ENCODE data around the gene AKAP12.

DNA sequence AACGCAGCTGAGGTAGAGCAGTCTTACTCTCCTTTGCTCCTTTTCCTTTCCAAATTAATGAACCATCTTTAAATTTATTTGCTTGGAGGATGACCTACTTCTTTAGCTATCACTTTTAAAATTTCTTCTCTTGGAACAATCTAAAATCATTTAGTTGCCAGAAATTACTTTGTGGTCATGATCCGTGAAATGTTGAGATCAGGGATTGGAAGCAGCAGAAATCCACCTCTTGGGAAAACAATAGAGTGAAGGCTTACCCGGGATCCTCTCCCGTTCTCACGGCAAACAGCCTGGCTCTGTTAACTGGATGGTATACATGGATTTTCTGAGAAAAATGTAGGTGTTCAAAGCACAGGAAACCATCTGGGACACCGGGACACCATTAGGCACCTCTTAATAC, 7.7 kb downstream of the AKAP12 start:
- TF ChIP-seq TEAD4 (CRISPR knock-in tag; IDR thresholded peaks at IDR 0.05) (no peak), CREB1 (CRISPR knock-in tag; IDR thresholded peaks at IDR 0.05) (no peak), ZNF423 (CRISPR knock-in tag; IDR thresholded peaks at IDR 0.05) (no peak), ZNF121 (CRISPR knock-in tag; IDR thresholded peaks at IDR 0.05) (no peak), FOXP1 (CRISPR knock-in tag; IDR thresholded peaks at IDR 0.05; ENCODE audit: borderline replicate concordance) (no peak), NFYB (CRISPR knock-in tag; conservative IDR thresholded peaks at IDR 0.05; ENCODE audit: low read depth) (no peak)
- TF ChIP-seq, protein P1, sequence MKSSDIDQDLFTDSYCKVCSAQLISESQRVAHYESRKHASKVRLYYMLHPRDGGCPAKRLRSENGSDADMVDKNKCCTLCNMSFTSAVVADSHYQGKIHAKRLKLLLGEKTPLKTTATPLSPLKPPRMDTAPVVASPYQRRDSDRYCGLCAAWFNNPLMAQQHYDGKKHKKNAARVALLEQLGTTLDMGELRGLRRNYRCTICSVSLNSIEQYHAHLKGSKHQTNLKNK (CRISPR knock-in tag; IDR thresholded peaks at IDR 0.05): no peak
- TF ChIP-seq, protein P2, sequence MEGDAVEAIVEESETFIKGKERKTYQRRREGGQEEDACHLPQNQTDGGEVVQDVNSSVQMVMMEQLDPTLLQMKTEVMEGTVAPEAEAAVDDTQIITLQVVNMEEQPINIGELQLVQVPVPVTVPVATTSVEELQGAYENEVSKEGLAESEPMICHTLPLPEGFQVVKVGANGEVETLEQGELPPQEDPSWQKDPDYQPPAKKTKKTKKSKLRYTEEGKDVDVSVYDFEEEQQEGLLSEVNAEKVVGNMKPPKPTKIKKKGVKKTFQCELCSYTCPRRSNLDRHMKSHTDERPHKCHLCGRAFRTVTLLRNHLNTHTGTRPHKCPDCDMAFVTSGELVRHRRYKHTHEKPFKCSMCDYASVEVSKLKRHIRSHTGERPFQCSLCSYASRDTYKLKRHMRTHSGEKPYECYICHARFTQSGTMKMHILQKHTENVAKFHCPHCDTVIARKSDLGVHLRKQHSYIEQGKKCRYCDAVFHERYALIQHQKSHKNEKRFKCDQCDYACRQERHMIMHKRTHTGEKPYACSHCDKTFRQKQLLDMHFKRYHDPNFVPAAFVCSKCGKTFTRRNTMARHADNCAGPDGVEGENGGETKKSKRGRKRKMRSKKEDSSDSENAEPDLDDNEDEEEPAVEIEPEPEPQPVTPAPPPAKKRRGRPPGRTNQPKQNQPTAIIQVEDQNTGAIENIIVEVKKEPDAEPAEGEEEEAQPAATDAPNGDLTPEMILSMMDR (IDR thresholded peaks at IDR 0.05): no peak
- TF ChIP-seq, protein P3, sequence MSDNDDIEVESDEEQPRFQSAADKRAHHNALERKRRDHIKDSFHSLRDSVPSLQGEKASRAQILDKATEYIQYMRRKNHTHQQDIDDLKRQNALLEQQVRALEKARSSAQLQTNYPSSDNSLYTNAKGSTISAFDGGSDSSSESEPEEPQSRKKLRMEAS (CRISPR knock-in tag; IDR thresholded peaks at IDR 0.05): no peak
- TF ChIP-seq, protein P4, sequence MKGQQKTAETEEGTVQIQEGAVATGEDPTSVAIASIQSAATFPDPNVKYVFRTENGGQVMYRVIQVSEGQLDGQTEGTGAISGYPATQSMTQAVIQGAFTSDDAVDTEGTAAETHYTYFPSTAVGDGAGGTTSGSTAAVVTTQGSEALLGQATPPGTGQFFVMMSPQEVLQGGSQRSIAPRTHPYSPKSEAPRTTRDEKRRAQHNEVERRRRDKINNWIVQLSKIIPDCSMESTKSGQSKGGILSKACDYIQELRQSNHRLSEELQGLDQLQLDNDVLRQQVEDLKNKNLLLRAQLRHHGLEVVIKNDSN (CRISPR knock-in tag; IDR thresholded peaks at IDR 0.05): no peak

All from WTC11 (cell line).